Measurements from ENCODE around the gene USP36. TPM values are rescaled to one million over a fixed set of nuclear protein-coding genes. Genes with fewer than 3 reads are reported as not detected.
"Not testable (repeated sequence)": the region's sequence is repeated elsewhere in the genome, so short reads cannot be mapped to it uniquely, and the experiment has no call there.

Gene USP36
- total RNA-seq, 4 donors from 2014 or later = 26.6 to 44.0 (median 34.6) TPM

- Histone ChIP-seq H3K4me3 (no peak overlapping the region), H3K27me3 (no peaks in the 10 kb centered on the region), H3K27ac (peak overlapping the region in 2 of 4 donors; percentile 14 to 33), H3K9me3 (no peaks in the 10 kb centered on the region), H3K4me1 (peaks cover 0 to 47% (median 16%) of the 10 kb centered on the region in 3 donors), H3K36me3 (peaks cover 0 to 74% of the 10 kb centered on the region in 2 donors)
- ATAC-seq = no peak
- 30 to 76% methylated on average over 3 to 4 of the region's 7 CpGs for WGBS, 2 donors (ENCODE audit: low coverage in 1 of 2)
- TF ChIP-seq EP300 (IDR thresholded peaks at IDR 0.05) = no peak
These were observed 27.8 kb upstream of the USP36 start for GRCh38 chr17:78868391-78868790.

GRCh38 chr17:78867046-78867445, 26.4 kb upstream of the USP36 start:
- not testable (repeated sequence) for ATAC-seq, H3K9me3 ChIP-seq, H3K27me3 ChIP-seq, H3K4me3 ChIP-seq
- Histone ChIP-seq H3K4me1 (peaks cover 0 to 58% (median 16%) of the 10 kb centered on the region in 3 donors), H3K27ac (peak overlapping the region in 3 of 4 donors; percentile 49 to 69 (median 60)), H3K36me3 (peaks cover 0 to 60% of the 10 kb centered on the region in 2 donors)
- 55 to 72% methylated on average over 3 of the region's 3 CpGs for WGBS, 2 donors (ENCODE audit: low coverage in 1 of 2)

- Histone ChIP-seq H3K4me3 (no peak overlapping the region), H3K4me1 (peaks cover 0 to 70% (median 16%) of the 10 kb centered on the region in 3 donors), H3K9me3 (no peaks in the 10 kb centered on the region), H3K27me3 (no peaks in the 10 kb centered on the region), H3K36me3 (peaks cover 0 to 51% of the 10 kb centered on the region in 2 donors), H3K27ac (peak overlapping the region in 3 of 4 donors; percentile 60 to 69 (median 60))
- WGBS, 2 donors (ENCODE audit: low coverage in 1 of 2) = 9 to 10% methylated on average over 11 to 19 of the region's 19 CpGs
- peak; percentile 28 for ATAC-seq
- TF ChIP-seq POLR2AphosphoS5 (IDR thresholded peaks at IDR 0.05) (peak; percentile 17), EP300 (IDR thresholded peaks at IDR 0.05) (no peak), CTCF (IDR thresholded peaks at IDR 0.05) (peak in 3 of 4 experiments; percentile 91 to 94 (median 92)), POLR2A (IDR thresholded peaks at IDR 0.05) (no peak)
These were observed 25.2 kb upstream of the USP36 start for GRCh38 chr17:78865682-78866390.

- peaks cover 0 to 70% (median 16%) of the 10 kb centered on the region in 3 donors for H3K4me1 ChIP-seq
- WGBS, 2 donors (ENCODE audit: low coverage in 1 of 2) = 58% methylated on average over 1 of the region's 1 CpG; no CpG with 5 or more reads in 1 of the 2 donors
These were observed 23.5 kb upstream of the USP36 start for GRCh38 chr17:78864117-78864516.

GRCh38 chr17:78862073-78863023, 21.7 kb upstream of the USP36 start:
- TF ChIP-seq POLR2AphosphoS5 (IDR thresholded peaks at IDR 0.05) (peak; percentile 78), CTCF (IDR thresholded peaks at IDR 0.05) (no peak)
- 51 to 71% methylated on average over 9 to 14 of the region's 17 CpGs for WGBS, 2 donors (ENCODE audit: low coverage in 1 of 2)
- Histone ChIP-seq H3K4me1 (peaks cover 0 to 57% (median 16%) of the 10 kb centered on the region in 3 donors), H3K4me3 (no peak overlapping the region), H3K27me3 (no peaks in the 10 kb centered on the region), H3K9me3 (no peaks in the 10 kb centered on the region), H3K27ac (peak overlapping the region; percentile 19 to 86 (median 82)), H3K36me3 (peaks cover 0 to 46% of the 10 kb centered on the region in 2 donors)
- ATAC-seq = peak; percentile 96

More at GRCh38 chr17:78864117-78864516, 23.5 kb upstream of the USP36 start:
- no peak for ATAC-seq
- Histone ChIP-seq H3K9me3 (no peaks in the 10 kb centered on the region), H3K27ac (peak overlapping the region in 3 of 4 donors; percentile 78 to 86 (median 85)), H3K36me3 (peaks cover 0 to 48% of the 10 kb centered on the region in 2 donors), H3K4me3 (no peak overlapping the region), H3K27me3 (no peaks in the 10 kb centered on the region)
- TF ChIP-seq POLR2A (IDR thresholded peaks at IDR 0.05) = no peak
- TF ChIP-seq POLR2AphosphoS5 (IDR thresholded peaks at IDR 0.05) = no peak
- TF ChIP-seq EP300 (IDR thresholded peaks at IDR 0.05) = no peak
- no peak for TF ChIP-seq CTCF (IDR thresholded peaks at IDR 0.05)
